Omental fat pad (tissue), 4 donors: ENCODE data around the gene DCLRE1B. TPM values are rescaled to one million over a fixed set of nuclear protein-coding genes. Genes with fewer than 3 reads are reported as not detected.

ENCODE experiments used
- ATAC-seq: fragments of 150-250 bp; one replicate; pipeline ENCODE4 v1.9.1; 2016; ENCODE audit warnings: mild to moderate bottlenecking, moderate library complexity; ENCODE audit not compliant: low FRiP score
- DNase-seq: peaks from one replicate; pipeline ENCODE4 v3.0.0-alpha.2; 2019; ENCODE audit warnings: low spot score
- total RNA-seq, 4 donors: library from RNA; depleted of rRNA; stranded (reverse); fragments of >200 nt; gene quantifications; one replicate each; pipeline ENCODE4 v1.1.0, GENCODE V29; 2016
- TF ChIP-seq, protein P1 (sequence below), 3 donors: fragments of 450-650 bp; IDR thresholded peaks; one replicate each; pipeline ENCODE4 v1.5.1; 2016 to 2017; ENCODE audit warnings: antibody characterized with exemption in 3 of 3, mild to moderate bottlenecking in 3 of 3, moderate library complexity in 2 of 3

Gene DCLRE1B
- total RNA-seq, 4 donors from 2014 or later: 2.8 to 5.6 (median 4.5) TPM

DNA sequence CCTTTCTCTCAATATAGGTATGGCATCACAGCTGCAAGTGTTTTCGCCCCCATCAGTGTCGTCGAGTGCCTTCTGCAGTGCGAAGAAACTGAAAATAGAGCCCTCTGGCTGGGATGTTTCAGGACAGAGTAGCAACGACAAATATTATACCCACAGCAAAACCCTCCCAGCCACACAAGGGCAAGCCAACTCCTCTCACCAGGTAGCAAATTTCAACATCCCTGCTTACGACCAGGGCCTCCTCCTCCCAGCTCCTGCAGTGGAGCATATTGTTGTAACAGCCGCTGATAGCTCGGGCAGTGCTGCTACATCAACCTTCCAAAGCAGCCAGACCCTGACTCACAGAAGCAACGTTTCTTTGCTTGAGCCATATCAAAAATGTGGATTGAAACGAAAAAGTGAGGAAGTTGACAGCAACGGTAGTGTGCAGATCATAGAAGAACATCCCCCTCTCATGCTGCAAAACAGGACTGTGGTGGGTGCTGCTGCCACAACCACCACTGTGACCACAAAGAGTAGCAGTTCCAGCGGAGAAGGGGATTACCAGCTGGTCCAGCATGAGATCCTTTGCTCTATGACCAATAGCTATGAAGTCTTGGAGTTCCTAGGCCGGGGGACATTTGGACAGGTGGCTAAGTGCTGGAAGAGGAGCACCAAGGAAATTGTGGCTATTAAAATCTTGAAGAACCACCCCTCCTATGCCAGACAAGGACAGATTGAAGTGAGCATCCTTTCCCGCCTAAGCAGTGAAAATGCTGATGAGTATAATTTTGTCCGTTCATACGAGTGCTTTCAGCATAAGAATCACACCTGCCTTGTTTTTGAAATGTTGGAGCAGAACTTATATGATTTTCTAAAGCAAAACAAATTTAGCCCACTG, 35.5 kb downstream of the DCLRE1B start:
- ATAC-seq (no peak), DNase-seq (no peak)
- TF ChIP-seq, protein P1, sequence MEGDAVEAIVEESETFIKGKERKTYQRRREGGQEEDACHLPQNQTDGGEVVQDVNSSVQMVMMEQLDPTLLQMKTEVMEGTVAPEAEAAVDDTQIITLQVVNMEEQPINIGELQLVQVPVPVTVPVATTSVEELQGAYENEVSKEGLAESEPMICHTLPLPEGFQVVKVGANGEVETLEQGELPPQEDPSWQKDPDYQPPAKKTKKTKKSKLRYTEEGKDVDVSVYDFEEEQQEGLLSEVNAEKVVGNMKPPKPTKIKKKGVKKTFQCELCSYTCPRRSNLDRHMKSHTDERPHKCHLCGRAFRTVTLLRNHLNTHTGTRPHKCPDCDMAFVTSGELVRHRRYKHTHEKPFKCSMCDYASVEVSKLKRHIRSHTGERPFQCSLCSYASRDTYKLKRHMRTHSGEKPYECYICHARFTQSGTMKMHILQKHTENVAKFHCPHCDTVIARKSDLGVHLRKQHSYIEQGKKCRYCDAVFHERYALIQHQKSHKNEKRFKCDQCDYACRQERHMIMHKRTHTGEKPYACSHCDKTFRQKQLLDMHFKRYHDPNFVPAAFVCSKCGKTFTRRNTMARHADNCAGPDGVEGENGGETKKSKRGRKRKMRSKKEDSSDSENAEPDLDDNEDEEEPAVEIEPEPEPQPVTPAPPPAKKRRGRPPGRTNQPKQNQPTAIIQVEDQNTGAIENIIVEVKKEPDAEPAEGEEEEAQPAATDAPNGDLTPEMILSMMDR (IDR thresholded peaks at IDR 0.05): no peak

GRCh38 chr1:113941245-113941559, 36.1 kb downstream of the DCLRE1B start:
- TF ChIP-seq, protein P1 (IDR thresholded peaks at IDR 0.05): no peak
- no peak for DNase-seq
- no peak for ATAC-seq

DNA sequence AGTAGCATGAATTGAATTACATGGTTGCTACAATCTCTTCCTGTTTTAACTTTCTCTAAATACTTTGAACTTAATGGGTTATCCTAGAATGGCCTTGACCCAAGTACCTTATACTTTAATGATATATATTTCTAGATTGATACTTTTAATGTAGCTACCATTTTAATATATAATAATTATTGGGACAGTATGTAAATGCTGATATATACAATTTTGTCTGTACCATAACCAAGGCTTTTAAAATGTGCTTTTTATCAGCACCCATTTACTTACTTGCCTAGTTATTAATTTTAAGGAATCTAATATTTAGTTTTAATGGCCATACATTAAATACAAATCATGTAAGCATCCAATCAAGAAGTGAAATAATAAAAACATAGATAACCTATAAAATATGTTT, 37.4 kb downstream of the DCLRE1B start:
- DNase-seq (no peak), ATAC-seq (no peak)
- TF ChIP-seq, protein P1 (IDR thresholded peaks at IDR 0.05): no peak

DNA sequence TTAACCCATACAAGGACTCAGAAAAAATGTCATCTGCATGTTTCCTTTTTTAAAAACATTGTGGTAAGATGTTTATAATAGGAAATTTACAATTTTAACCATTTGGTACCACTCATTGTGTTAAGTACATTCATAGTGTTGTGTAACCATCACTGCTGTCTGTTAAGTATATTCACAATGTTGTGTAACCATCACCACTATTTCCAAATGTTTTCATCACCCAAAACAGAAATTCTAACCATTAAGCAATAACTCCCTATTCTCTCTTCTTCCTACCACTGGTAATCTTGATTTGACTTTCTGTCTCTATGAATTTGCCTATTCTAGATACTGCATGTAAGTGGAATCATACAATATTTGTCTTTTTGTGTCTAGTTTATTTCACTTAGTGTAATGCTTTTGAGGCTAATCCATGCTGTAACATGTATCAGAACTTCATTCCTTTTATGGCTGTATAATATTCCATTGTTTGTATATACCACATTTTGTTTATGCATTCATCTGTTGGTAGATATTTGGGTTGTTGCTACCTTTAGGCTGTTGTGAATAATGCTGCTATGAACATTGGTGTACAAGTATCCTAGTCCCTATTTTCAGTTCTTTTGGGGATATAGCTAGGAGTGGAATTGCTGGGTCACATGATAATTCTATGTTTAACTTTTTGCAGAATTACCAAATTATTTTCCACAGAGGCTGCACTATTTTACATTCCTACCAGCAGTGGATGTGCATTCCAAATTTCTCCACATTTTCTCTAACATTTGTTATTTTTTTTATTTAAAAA, 38.1 kb downstream of the DCLRE1B start:
- DNase-seq (no peak), ATAC-seq (no peak)
- TF ChIP-seq, protein P1 (IDR thresholded peaks at IDR 0.05): no peak

DNA sequence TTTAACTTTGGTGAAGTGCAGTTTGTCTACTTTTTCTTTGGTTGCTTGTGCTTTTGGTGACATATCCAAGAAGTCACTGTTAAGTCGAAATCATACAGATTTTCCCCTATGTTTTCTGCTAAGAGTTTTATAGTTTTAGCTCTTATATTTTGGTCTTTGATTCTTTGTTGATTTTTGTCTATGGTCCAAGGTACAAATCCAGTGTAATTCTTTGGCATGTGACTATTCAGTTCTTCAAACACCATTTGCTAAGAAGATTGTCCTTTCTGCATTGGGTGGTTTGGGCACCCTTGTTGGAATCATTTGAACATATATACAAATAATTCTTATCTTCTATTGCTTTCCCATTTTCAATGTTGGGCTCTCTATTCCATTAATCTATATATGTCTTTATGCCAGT, 40.2 kb downstream of the DCLRE1B start:
- ATAC-seq: no peak
- DNase-seq: no peak
- TF ChIP-seq, protein P1 (IDR thresholded peaks at IDR 0.05): no peak

DNA sequence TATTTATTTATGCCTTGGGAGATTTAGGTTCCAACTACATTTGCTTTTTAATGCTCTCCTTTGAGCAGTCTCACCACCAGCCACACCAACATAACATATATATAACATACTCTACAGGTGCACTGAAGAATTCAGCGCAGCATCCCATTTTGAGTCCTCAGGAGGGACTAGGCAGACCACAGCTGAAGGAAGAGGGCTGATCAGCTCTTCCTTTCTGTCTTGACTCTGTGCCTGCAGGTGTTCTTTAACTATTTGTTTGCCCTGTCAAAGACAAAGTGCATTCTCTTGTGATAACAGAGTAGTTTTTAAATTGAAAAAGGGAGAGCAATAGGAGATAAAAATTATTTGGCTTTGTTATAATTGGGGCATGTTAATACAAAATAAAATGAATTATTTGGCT, 41.0 kb downstream of the DCLRE1B start:
- ATAC-seq: no peak
- TF ChIP-seq, protein P1 (IDR thresholded peaks at IDR 0.05): no peak
- DNase-seq: no peak
